Ishikawa (cell line): ENCODE results near the gene PPP1R3F.

ENCODE experiments used
- CEBPB ChIP-seq: IDR thresholded peaks from 2 replicates; pipeline ENCODE4 v1.6.1; 2012
- CREB1 ChIP-seq: IDR thresholded peaks from 2 replicates; pipeline ENCODE4 v1.6.1; 2012; ENCODE audit warnings: low read depth
- EGR1 ChIP-seq: IDR thresholded peaks from 2 replicates; pipeline ENCODE4 v1.6.1; 2012
- EP300 ChIP-seq: IDR thresholded peaks from 2 replicates; pipeline ENCODE4 v1.6.1; 2012; ENCODE audit warnings: borderline replicate concordance
- FOXM1 ChIP-seq: IDR thresholded peaks from 2 replicates; pipeline ENCODE4 v1.6.1; 2012; ENCODE audit warnings: low read depth, borderline replicate concordance
- NFIC ChIP-seq: IDR thresholded peaks from 2 replicates; pipeline ENCODE4 v1.6.1; 2012
- RAD21 ChIP-seq: IDR thresholded peaks from 2 replicates; pipeline ENCODE4 v1.6.1; 2012; ENCODE audit warnings: low read depth
- TAF1 ChIP-seq: IDR thresholded peaks from 2 replicates; pipeline ENCODE4 v1.6.1; 2012; ENCODE audit warnings: low read depth, mild to moderate bottlenecking
- TCF12 ChIP-seq: IDR thresholded peaks from 2 replicates; pipeline ENCODE4 v1.6.1; 2012; ENCODE audit warnings: low read depth
- TEAD4 ChIP-seq: IDR thresholded peaks from 2 replicates; pipeline ENCODE4 v1.6.1; 2012
- YY1 ChIP-seq: IDR thresholded peaks from 2 replicates; pipeline ENCODE4 v1.6.1; 2012; ENCODE audit warnings: low read depth
- ZBTB7A ChIP-seq: IDR thresholded peaks from 2 replicates; pipeline ENCODE4 v1.6.1; 2012; ENCODE audit warnings: low read depth
- TF ChIP-seq, protein P1 (sequence below): IDR thresholded peaks from 2 replicates; pipeline ENCODE4 v1.6.1; 2012
- TF ChIP-seq, protein P2 (sequence below): IDR thresholded peaks from 2 replicates; pipeline ENCODE4 v1.6.1; 2012; ENCODE audit warnings: low read depth, mild to moderate bottlenecking
- TF ChIP-seq, protein P3 (sequence below): IDR thresholded peaks from 2 replicates; pipeline ENCODE4 v1.6.1; 2012

The PPP1R3F gene

DNA sequence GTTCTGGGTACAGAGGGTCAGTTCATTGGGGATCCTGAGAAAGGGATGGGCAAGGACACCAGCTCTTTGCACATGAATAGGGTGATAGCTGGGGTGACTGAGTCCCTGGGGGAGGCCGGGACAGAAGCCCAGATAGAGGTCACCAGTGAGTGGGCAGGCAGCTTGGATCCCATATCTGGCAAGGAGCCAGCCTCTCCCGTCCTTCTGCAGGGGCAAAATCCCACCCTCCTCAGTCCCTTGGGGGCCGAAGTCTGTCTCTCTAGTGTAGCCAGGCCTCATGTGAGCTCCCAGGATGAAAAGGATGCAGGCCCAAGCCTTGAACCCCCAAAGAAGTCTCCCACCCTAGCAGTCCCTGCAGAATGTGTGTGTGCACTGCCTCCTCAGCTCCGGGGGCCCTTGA, 17.0 kb downstream of the PPP1R3F start:
- TF ChIP-seq TAF1: no peak
- TF ChIP-seq, protein P1, sequence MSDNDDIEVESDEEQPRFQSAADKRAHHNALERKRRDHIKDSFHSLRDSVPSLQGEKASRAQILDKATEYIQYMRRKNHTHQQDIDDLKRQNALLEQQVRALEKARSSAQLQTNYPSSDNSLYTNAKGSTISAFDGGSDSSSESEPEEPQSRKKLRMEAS: no peak
- TF ChIP-seq ZBTB7A: no peak

DNA sequence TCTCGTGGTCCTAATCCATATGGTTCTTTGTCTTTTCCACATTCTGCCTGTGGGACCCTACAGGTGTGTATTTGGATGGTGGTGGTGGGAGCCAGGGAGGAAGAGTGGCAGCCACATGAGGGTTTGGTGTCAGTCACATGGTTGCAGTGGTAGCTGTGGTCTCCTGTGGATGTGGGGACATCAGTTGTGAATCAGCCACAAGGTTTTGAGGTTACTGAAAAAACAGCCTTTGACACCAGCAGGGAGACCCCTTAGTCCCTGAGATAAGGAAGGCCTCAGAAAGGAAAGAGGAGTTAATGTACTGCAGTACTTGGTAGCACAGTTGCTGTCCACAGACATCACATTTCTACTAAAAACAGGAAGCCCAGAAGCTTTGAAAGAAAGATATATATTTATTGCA, 18.1 kb downstream of the PPP1R3F start:
- TF ChIP-seq CREB1: no peak
- TF ChIP-seq FOXM1: no peak
- no peak for TF ChIP-seq NFIC
- TF ChIP-seq, protein P1: no peak
- no peak for TF ChIP-seq TAF1
- no peak for TF ChIP-seq ZBTB7A
- TF ChIP-seq RAD21: no peak
- TF ChIP-seq TEAD4: no peak
- TF ChIP-seq, protein P2, sequence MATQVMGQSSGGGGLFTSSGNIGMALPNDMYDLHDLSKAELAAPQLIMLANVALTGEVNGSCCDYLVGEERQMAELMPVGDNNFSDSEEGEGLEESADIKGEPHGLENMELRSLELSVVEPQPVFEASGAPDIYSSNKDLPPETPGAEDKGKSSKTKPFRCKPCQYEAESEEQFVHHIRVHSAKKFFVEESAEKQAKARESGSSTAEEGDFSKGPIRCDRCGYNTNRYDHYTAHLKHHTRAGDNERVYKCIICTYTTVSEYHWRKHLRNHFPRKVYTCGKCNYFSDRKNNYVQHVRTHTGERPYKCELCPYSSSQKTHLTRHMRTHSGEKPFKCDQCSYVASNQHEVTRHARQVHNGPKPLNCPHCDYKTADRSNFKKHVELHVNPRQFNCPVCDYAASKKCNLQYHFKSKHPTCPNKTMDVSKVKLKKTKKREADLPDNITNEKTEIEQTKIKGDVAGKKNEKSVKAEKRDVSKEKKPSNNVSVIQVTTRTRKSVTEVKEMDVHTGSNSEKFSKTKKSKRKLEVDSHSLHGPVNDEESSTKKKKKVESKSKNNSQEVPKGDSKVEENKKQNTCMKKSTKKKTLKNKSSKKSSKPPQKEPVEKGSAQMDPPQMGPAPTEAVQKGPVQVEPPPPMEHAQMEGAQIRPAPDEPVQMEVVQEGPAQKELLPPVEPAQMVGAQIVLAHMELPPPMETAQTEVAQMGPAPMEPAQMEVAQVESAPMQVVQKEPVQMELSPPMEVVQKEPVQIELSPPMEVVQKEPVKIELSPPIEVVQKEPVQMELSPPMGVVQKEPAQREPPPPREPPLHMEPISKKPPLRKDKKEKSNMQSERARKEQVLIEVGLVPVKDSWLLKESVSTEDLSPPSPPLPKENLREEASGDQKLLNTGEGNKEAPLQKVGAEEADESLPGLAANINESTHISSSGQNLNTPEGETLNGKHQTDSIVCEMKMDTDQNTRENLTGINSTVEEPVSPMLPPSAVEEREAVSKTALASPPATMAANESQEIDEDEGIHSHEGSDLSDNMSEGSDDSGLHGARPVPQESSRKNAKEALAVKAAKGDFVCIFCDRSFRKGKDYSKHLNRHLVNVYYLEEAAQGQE: no peak
- no peak for TF ChIP-seq YY1
- no peak for TF ChIP-seq EGR1
- no peak for TF ChIP-seq EP300
- TF ChIP-seq, protein P3, sequence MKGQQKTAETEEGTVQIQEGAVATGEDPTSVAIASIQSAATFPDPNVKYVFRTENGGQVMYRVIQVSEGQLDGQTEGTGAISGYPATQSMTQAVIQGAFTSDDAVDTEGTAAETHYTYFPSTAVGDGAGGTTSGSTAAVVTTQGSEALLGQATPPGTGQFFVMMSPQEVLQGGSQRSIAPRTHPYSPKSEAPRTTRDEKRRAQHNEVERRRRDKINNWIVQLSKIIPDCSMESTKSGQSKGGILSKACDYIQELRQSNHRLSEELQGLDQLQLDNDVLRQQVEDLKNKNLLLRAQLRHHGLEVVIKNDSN: no peak
- TF ChIP-seq CEBPB: no peak
- no peak for TF ChIP-seq TCF12

DNA sequence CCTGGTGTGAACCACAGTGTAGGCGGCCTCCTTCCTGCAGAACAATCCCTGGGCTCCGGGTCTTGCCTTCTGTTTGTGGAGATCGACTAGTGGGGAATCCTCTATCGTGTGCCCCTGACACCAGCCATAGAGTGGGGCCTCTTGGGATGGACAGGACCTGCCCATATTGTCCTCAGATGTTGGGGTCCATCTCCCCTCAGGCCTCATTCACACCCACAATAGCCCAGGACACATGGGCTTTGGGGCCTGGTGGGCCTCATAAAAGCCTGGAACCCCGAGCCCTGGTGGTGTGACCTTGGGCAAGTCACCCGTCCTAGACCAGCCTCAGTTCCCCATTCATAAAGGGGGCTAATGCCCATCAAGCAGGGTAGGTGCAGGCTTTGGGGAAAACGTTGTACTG, 20.6 kb downstream of the PPP1R3F start:
- TF ChIP-seq ZBTB7A: no peak
- TF ChIP-seq CEBPB: no peak
- no peak for TF ChIP-seq TAF1
- no peak for TF ChIP-seq EGR1
- TF ChIP-seq RAD21: no peak
- no peak for TF ChIP-seq TEAD4
- no peak for TF ChIP-seq YY1
- TF ChIP-seq, protein P3: no peak
- TF ChIP-seq EP300: no peak
- TF ChIP-seq NFIC: no peak
- TF ChIP-seq, protein P2: no peak
- TF ChIP-seq, protein P1: no peak
- TF ChIP-seq CREB1: no peak
- TF ChIP-seq TCF12: no peak
- TF ChIP-seq FOXM1: no peak

DNA sequence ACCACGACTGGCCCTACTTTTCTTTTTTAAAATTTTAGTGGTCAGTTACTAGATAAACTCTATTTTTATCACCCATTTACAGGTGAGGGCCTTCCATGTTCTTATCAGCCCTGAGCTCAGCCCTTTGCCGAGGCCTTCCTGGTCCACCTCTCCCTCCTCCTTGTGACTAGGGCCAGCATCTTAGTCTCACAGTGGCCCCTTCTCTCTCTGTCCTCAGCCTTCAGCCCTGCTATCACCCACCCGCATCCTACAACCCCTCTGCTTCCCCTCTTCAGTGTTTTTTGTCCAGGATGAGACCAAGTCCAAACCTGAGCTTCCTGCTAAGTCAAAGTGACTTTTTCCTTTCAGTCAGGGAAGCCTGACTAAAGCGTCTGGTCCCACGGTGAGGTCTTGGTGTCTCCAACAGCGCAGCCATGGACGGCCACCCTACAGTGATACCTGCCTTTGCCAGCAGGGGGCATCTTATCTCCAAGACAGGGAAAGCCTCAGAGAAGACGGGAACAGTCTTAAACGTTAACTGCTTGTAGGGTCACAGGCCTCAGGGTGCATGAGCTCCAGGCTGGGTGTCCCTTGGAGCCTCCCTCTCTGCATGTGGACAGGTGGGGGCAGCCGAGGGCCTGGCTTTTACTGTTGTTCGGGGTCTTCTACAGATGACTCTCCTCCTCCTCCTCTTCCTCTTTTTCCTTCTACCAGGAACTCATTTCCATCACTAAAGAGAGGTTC, 22.2 kb downstream of the PPP1R3F start:
- TF ChIP-seq RAD21 (peak; percentile 71), FOXM1 (no peak)

DNA sequence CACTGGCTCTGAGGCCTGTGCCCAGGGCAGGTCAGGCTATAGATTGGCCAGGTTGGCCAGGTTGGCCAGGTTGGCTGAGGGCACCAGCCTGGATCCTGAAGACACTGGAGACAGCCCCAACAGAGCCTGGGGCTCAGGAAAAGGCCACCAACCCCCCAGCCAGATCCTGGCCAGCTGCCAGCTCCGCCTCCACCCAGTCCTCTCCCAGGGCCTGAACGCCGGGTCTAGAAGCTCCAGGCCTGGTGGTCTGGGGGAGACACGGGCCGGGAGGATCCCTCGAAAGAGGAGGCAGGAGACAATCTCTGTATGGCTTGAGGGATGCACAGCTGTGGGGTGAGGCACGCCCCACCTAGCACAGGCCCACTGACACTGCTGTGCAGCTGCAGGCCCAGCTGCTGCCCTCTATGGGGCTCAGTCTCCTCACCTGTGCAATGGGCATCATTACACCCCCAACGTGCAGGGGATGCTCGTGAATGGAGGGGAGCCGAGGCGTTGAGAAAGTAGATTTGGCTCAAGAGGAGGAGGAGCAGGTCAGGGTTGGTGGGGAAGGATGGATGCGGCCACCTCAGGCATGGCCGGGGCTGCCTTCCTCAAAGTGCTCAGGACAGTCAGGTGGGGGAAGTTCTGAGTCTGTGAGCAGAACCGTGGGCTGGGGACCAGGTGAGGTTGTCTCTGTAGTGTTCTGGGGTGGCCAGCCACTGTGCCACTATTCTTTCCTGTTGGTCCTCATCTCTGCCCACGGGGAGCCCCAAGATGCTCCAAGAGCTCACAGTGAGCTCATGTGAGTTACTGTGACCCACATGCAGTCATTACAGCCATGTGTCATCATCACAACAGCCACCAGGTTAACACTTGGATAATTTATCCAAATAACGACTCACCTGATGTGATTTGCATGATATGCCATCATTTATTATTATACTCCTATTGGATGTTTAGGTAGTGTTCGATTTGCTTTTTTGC, 23.1 kb downstream of the PPP1R3F start:
- TF ChIP-seq, protein P1: no peak
- TF ChIP-seq NFIC (no peak), TEAD4 (no peak), CEBPB (no peak), EGR1 (no peak), RAD21 (no peak), EP300 (no peak)
